Neural cell (in vitro differentiated cells): ENCODE data around the gene TAB2.
"Not testable (repeated sequence)": the region's sequence is repeated elsewhere in the genome, so short reads cannot be mapped to it uniquely, and the experiment has no call there.

ENCODE experiments used
- MXI1 ChIP-seq: fragments of 450-650 bp; conservative IDR thresholded peaks from 2 replicates; pipeline ENCODE4 v1.6.1; 2014; ENCODE audit warnings: antibody characterized with exemption, mild to moderate bottlenecking; ENCODE audit not compliant: poor library complexity, severe bottlenecking
- POLR2AphosphoS5 ChIP-seq: IDR thresholded peaks from 2 replicates; pipeline ENCODE4 v1.6.1; 2012
- TF ChIP-seq, protein P1 (sequence below): fragments of 450-650 bp; IDR thresholded peaks from 2 replicates; pipeline ENCODE4 v1.5.1; 2014; ENCODE audit warnings: antibody characterized with exemption, mild to moderate bottlenecking, moderate library complexity; ENCODE audit not compliant: poor library complexity, severe bottlenecking
- TF ChIP-seq, protein P2 (sequence below): IDR thresholded peaks from 2 replicates; pipeline ENCODE4 v1.6.1; 2012; ENCODE audit warnings: borderline replicate concordance

DNA sequence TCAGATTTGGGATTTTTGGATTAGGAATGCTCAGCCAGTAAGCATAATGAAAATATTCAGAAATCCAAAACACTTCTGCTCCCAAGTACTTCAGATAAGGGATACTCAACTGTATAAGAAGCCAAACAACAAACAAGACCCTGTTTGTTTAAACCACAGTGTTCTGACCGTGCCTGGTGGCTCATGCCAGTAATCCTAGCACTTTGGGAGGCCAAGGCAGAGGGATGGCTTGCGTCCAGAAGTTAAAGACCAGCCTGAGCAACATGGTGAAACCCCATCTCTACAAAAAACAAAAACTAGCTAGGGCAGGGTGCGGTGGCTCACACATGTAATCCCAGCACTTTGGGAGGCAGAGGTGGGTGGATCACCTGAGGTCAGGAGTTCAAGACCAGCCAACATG, 142.7 kb downstream of the TAB2 start:
- TF ChIP-seq, protein P1, sequence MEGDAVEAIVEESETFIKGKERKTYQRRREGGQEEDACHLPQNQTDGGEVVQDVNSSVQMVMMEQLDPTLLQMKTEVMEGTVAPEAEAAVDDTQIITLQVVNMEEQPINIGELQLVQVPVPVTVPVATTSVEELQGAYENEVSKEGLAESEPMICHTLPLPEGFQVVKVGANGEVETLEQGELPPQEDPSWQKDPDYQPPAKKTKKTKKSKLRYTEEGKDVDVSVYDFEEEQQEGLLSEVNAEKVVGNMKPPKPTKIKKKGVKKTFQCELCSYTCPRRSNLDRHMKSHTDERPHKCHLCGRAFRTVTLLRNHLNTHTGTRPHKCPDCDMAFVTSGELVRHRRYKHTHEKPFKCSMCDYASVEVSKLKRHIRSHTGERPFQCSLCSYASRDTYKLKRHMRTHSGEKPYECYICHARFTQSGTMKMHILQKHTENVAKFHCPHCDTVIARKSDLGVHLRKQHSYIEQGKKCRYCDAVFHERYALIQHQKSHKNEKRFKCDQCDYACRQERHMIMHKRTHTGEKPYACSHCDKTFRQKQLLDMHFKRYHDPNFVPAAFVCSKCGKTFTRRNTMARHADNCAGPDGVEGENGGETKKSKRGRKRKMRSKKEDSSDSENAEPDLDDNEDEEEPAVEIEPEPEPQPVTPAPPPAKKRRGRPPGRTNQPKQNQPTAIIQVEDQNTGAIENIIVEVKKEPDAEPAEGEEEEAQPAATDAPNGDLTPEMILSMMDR: not testable (repeated sequence)
- TF ChIP-seq, protein P2, sequence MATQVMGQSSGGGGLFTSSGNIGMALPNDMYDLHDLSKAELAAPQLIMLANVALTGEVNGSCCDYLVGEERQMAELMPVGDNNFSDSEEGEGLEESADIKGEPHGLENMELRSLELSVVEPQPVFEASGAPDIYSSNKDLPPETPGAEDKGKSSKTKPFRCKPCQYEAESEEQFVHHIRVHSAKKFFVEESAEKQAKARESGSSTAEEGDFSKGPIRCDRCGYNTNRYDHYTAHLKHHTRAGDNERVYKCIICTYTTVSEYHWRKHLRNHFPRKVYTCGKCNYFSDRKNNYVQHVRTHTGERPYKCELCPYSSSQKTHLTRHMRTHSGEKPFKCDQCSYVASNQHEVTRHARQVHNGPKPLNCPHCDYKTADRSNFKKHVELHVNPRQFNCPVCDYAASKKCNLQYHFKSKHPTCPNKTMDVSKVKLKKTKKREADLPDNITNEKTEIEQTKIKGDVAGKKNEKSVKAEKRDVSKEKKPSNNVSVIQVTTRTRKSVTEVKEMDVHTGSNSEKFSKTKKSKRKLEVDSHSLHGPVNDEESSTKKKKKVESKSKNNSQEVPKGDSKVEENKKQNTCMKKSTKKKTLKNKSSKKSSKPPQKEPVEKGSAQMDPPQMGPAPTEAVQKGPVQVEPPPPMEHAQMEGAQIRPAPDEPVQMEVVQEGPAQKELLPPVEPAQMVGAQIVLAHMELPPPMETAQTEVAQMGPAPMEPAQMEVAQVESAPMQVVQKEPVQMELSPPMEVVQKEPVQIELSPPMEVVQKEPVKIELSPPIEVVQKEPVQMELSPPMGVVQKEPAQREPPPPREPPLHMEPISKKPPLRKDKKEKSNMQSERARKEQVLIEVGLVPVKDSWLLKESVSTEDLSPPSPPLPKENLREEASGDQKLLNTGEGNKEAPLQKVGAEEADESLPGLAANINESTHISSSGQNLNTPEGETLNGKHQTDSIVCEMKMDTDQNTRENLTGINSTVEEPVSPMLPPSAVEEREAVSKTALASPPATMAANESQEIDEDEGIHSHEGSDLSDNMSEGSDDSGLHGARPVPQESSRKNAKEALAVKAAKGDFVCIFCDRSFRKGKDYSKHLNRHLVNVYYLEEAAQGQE: not testable (repeated sequence)
- not testable (repeated sequence) for TF ChIP-seq MXI1, POLR2AphosphoS5
